Measurements from ENCODE around the gene ZKSCAN5.
"Not testable (repeated sequence)": the region's sequence is repeated elsewhere in the genome, so short reads cannot be mapped to it uniquely, and the experiment has no call there.

The ZKSCAN5 gene

DNA sequence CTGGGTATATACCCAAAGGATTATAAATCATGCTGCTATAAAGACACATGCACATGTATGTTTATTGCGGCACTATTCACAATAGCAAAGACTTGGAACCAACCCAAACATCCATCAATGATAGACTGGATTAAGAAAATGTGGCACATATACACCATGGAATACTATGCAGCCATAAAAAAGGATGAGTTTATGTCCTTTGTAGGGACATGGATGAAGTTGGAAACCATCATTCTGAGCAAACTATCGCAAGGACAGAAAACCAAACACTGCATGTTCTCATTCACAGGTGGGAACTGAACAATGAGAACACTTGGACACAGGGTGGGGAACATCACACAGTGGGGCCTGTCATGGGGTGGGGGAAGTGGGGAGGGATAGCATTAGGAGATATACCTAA is 45.1 kb downstream of the ZKSCAN5 start:
- H3K36me3 ChIP-seq (ENCODE audit: control insufficient read depth in 1 of 2, insufficient read depth in 2 of 2, low read length in 2 of 2): peaks cover 13 to 18% of the 10 kb centered on the region in 2 donors
- H3K4me1 ChIP-seq (ENCODE audit: control insufficient read depth in 1 of 2, insufficient read depth in 2 of 2, low read length in 2 of 2): peaks cover 10 to 15% of the 10 kb centered on the region in 2 donors
- peaks cover 0 to 11% of the 10 kb centered on the region in 2 donors for H3K9me3 ChIP-seq (ENCODE audit: control insufficient read depth in 1 of 2, low read length in 2 of 2)
- H3K27me3 ChIP-seq (ENCODE audit: control insufficient read depth in 1 of 2, insufficient read depth in 2 of 2, low read length in 2 of 2); H3K9ac ChIP-seq (ENCODE audit: low read depth in 1 of 2, low read length in 2 of 2); H3K27ac ChIP-seq (ENCODE audit: low read depth, low read length); H3K4me3 ChIP-seq (ENCODE audit: low read depth in 1 of 2, low read length in 2 of 2): not testable (repeated sequence)

GRCh38 chr7:99551334-99551733 is 46.9 kb downstream of the ZKSCAN5 start:
- peaks cover 13 to 15% of the 10 kb centered on the region in 2 donors for H3K4me1 ChIP-seq (ENCODE audit: control insufficient read depth in 1 of 2, insufficient read depth in 2 of 2, low read length in 2 of 2)
- peak overlapping the region; percentile 99 for H3K4me3 ChIP-seq (ENCODE audit: low read depth in 1 of 2, low read length in 2 of 2)
- H3K27me3 ChIP-seq (ENCODE audit: control insufficient read depth in 1 of 2, insufficient read depth in 2 of 2, low read length in 2 of 2): no peaks in the 10 kb centered on the region
- H3K36me3 ChIP-seq (ENCODE audit: control insufficient read depth in 1 of 2, insufficient read depth in 2 of 2, low read length in 2 of 2): peaks cover 16 to 18% of the 10 kb centered on the region in 2 donors
- peak overlapping the region; percentile 94 to 100 for H3K9ac ChIP-seq (ENCODE audit: low read depth in 1 of 2, low read length in 2 of 2)
- peaks cover 0 to 11% of the 10 kb centered on the region in 2 donors for H3K9me3 ChIP-seq (ENCODE audit: control insufficient read depth in 1 of 2, low read length in 2 of 2)
- H3K27ac ChIP-seq (ENCODE audit: low read depth, low read length): peak overlapping the region; percentile 55

DNA sequence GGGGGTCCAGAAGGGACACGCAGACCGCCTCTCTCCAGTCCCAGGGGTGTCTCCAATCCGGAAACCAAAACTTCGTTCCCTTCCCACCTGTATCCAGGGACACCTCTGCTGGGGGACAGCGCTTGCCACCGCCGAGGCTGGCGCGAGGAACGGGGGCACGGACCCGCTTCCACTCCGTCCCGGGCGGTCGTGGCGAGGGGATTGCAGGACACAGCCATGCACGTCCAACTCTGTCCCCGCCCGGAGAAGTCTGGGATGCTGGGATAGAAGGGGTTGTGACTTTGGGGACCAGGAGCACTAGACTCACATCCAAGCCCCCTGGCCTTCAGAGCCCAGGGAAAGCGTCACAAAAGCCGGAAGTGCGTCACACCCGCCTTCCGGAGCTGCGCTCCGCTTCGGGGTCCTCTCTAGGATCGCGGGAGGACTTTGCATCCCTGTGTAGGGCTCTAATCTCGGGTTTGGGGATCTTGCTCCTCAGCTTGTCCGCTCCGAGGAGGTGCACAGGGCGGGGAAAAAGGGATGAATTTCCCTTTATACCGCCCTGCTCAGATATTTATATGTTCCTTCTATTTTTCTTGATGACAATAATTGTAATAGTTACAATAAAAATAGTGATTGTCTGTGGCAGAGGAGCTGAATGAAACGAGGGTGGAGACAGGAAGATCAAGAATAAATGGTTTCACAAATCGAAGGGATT is 47.5 kb downstream of the ZKSCAN5 start, which contains the start of gene FAM200A:
Gene FAM200A (minus strand): TSS at position 348 of the 697 bp plus-strand sequence. CDS start 3,707 bp downstream, outside the sequence.
- peak within 1 kb of the TSS; percentile 94 to 100 for H3K9ac ChIP-seq (ENCODE audit: low read depth in 1 of 2, low read length in 2 of 2)
- H3K4me3 ChIP-seq (ENCODE audit: low read depth in 1 of 2, low read length in 2 of 2): peak within 1 kb of the TSS; percentile 99
- peaks cover 16 to 18% of the 10 kb centered on the region in 2 donors for H3K36me3 ChIP-seq (ENCODE audit: control insufficient read depth in 1 of 2, insufficient read depth in 2 of 2, low read length in 2 of 2)
- peaks cover 0 to 11% of the 10 kb centered on the region in 2 donors for H3K9me3 ChIP-seq (ENCODE audit: control insufficient read depth in 1 of 2, low read length in 2 of 2)
- H3K4me1 ChIP-seq (ENCODE audit: control insufficient read depth in 1 of 2, insufficient read depth in 2 of 2, low read length in 2 of 2): peaks cover 14 to 15% of the 10 kb centered on the region in 2 donors
- H3K27ac ChIP-seq (ENCODE audit: low read depth, low read length): peak within 1 kb of the TSS; percentile 55
- no peaks in the 10 kb centered on the region for H3K27me3 ChIP-seq (ENCODE audit: control insufficient read depth in 1 of 2, insufficient read depth in 2 of 2, low read length in 2 of 2)

DNA sequence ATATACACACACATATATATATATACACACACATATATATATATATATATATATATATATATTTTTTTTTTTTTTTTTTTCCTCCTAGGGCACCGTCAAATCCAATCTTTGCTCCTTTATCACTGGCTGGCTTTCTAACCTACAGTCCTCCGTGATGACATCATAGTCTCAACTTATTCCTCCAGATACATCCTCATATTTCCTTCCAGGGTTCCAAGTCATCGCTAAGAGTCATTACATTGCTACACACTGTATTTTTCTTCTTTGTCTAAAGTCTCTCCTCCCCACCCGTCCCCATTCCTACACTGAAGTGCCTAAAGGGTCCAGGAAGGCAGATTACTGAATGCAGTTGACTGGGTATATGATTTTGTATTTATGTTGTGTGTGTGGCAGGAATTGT is 48.6 kb downstream of the ZKSCAN5 start:
- H3K4me1 ChIP-seq (ENCODE audit: control insufficient read depth in 1 of 2, insufficient read depth in 2 of 2, low read length in 2 of 2): peaks cover 21% of the 10 kb centered on the region in 2 donors
- H3K9ac ChIP-seq (ENCODE audit: low read depth in 1 of 2, low read length in 2 of 2): no peak overlapping the region
- no peak overlapping the region for H3K4me3 ChIP-seq (ENCODE audit: low read depth in 1 of 2, low read length in 2 of 2)
- no peak overlapping the region for H3K27ac ChIP-seq (ENCODE audit: low read depth, low read length)
- no peaks in the 10 kb centered on the region for H3K27me3 ChIP-seq (ENCODE audit: control insufficient read depth in 1 of 2, insufficient read depth in 2 of 2, low read length in 2 of 2)
- H3K9me3 ChIP-seq (ENCODE audit: control insufficient read depth in 1 of 2, low read length in 2 of 2): peaks cover 0 to 4% of the 10 kb centered on the region in 2 donors
- peaks cover 8 to 10% of the 10 kb centered on the region in 2 donors for H3K36me3 ChIP-seq (ENCODE audit: control insufficient read depth in 1 of 2, insufficient read depth in 2 of 2, low read length in 2 of 2)

DNA sequence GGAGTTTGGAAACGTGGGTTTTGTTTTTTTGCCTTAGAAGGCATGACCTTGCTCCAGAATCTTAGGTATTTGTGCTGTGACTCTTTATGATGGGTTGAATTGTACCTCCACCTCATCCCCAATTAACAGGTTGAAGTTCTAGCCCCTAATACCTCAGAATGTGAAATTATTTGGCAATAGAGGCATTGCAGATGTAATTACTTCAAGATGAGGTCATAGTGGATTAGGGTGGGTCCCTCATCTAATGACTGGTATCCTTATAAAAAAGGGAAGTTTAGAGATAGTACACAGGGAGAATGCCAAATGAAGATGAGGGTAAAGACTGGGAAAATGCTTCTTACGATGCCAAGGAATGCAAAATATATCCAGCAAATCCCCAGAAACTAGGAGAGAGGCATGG is 50.5 kb downstream of the ZKSCAN5 start:
- no peak overlapping the region for H3K9ac ChIP-seq (ENCODE audit: low read depth in 1 of 2, low read length in 2 of 2)
- H3K27ac ChIP-seq (ENCODE audit: low read depth, low read length): no peak overlapping the region
- H3K9me3 ChIP-seq (ENCODE audit: control insufficient read depth in 1 of 2, low read length in 2 of 2): no peaks in the 10 kb centered on the region
- no peak overlapping the region for H3K4me3 ChIP-seq (ENCODE audit: low read depth in 1 of 2, low read length in 2 of 2)
- peaks cover 24 to 30% of the 10 kb centered on the region in 2 donors for H3K4me1 ChIP-seq (ENCODE audit: control insufficient read depth in 1 of 2, insufficient read depth in 2 of 2, low read length in 2 of 2)
- H3K36me3 ChIP-seq (ENCODE audit: control insufficient read depth in 1 of 2, insufficient read depth in 2 of 2, low read length in 2 of 2): peaks cover 3 to 4% of the 10 kb centered on the region in 2 donors
- H3K27me3 ChIP-seq (ENCODE audit: control insufficient read depth in 1 of 2, insufficient read depth in 2 of 2, low read length in 2 of 2): no peaks in the 10 kb centered on the region

GRCh38 chr7:99557196-99557607 is 52.7 kb downstream of the ZKSCAN5 start:
- no peaks in the 10 kb centered on the region for H3K27me3 ChIP-seq (ENCODE audit: control insufficient read depth in 1 of 2, insufficient read depth in 2 of 2, low read length in 2 of 2)
- H3K27ac ChIP-seq (ENCODE audit: low read depth, low read length): no peak overlapping the region
- peaks cover 21 to 24% of the 10 kb centered on the region in 2 donors for H3K36me3 ChIP-seq (ENCODE audit: control insufficient read depth in 1 of 2, insufficient read depth in 2 of 2, low read length in 2 of 2)
- peaks cover 21 to 24% of the 10 kb centered on the region in 2 donors for H3K4me1 ChIP-seq (ENCODE audit: control insufficient read depth in 1 of 2, insufficient read depth in 2 of 2, low read length in 2 of 2)
- H3K4me3 ChIP-seq (ENCODE audit: low read depth in 1 of 2, low read length in 2 of 2): peak overlapping the region; percentile 73 to 98
- H3K9ac ChIP-seq (ENCODE audit: low read depth in 1 of 2, low read length in 2 of 2): peak overlapping the region; percentile 70 to 98
- no peaks in the 10 kb centered on the region for H3K9me3 ChIP-seq (ENCODE audit: control insufficient read depth in 1 of 2, low read length in 2 of 2)

DNA sequence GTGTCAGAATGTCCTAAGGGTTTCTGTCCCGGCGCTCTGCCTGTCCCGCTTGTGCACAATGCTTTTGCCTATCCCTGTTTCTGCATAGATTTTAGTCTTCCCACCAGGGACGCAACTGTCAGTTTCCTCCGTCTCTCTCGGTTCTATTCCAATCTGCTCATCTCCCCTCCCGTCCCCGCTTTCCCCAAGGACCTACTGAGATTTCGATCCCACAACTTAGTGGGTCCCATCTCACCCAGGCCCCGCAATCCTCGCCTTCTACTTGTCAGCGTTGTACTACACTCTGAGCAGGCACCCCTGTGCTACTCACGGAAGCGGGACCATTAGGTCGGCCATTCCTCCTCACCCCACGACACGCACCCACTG is 53.5 kb downstream of the ZKSCAN5 start:
- Histone ChIP-seq H3K9ac (ENCODE audit: low read depth in 1 of 2, low read length in 2 of 2) (peak overlapping the region; percentile 70 to 98), H3K27me3 (ENCODE audit: control insufficient read depth in 1 of 2, insufficient read depth in 2 of 2, low read length in 2 of 2) (no peaks in the 10 kb centered on the region), H3K4me3 (ENCODE audit: low read depth in 1 of 2, low read length in 2 of 2) (peak overlapping the region; percentile 73 to 98), H3K27ac (ENCODE audit: low read depth, low read length) (peak overlapping the region; percentile 91), H3K9me3 (ENCODE audit: control insufficient read depth in 1 of 2, low read length in 2 of 2) (no peaks in the 10 kb centered on the region), H3K36me3 (ENCODE audit: control insufficient read depth in 1 of 2, insufficient read depth in 2 of 2, low read length in 2 of 2) (peaks cover 27 to 32% of the 10 kb centered on the region in 2 donors), H3K4me1 (ENCODE audit: control insufficient read depth in 1 of 2, insufficient read depth in 2 of 2, low read length in 2 of 2) (peaks cover 16 to 27% of the 10 kb centered on the region in 2 donors)

- peak within 1 kb of the TSS; percentile 70 to 98 for H3K9ac ChIP-seq (ENCODE audit: low read depth in 1 of 2, low read length in 2 of 2)
- no peaks in the 10 kb centered on the region for H3K27me3 ChIP-seq (ENCODE audit: control insufficient read depth in 1 of 2, insufficient read depth in 2 of 2, low read length in 2 of 2)
- H3K9me3 ChIP-seq (ENCODE audit: control insufficient read depth in 1 of 2, low read length in 2 of 2): no peaks in the 10 kb centered on the region
- H3K36me3 ChIP-seq (ENCODE audit: control insufficient read depth in 1 of 2, insufficient read depth in 2 of 2, low read length in 2 of 2): peaks cover 28 to 35% of the 10 kb centered on the region in 2 donors
- H3K4me3 ChIP-seq (ENCODE audit: low read depth in 1 of 2, low read length in 2 of 2): peak within 1 kb of the TSS; percentile 73 to 98
- H3K4me1 ChIP-seq (ENCODE audit: control insufficient read depth in 1 of 2, insufficient read depth in 2 of 2, low read length in 2 of 2): peaks cover 16 to 27% of the 10 kb centered on the region in 2 donors
- peak within 1 kb of the TSS; percentile 91 for H3K27ac ChIP-seq (ENCODE audit: low read depth, low read length)
Observed at GRCh38 chr7:99558306-99559174, 54.1 kb downstream of the ZKSCAN5 start, which contains the start of gene ZNF655. Gene ZNF655 (plus strand): TSS chr7:99558642. CDS start chr7:99560560, 1,918 bp downstream.

DNA sequence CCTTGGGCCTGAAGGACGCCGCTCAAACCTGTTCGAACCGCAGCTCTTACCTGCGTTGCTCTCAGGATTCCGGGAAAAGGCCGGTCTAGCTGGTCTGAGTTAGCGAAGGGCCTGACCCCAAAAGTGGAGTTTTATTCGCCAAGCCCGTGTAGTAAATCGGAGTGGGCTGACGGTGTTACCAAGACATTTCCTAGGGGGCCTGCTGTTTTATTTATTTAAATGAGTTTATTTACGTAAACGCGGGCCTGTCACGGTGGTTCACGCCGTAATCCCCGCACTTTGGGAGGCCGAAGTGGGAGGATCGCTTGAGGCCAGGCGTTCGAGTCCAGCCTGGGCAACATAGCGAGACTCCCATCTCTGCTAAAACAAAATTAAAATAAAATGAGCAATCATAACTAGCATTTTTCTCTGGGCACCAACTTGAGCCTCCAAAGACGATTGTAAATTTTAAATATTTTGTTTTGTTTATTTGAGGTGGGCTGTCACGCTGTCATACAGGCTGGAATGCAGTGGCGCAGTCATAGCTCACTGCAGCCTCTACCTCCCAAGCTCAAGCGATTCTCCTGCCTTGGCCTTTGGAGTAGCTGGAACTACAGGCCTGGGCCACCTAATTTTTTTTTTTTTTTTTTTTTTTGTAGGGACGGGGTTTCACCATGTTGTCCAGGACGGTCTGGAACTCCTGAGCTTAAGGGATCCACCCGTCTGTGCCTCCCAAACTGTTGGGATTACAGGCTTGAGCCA is 54.9 kb downstream of the ZKSCAN5 start:
- H3K27me3 ChIP-seq (ENCODE audit: control insufficient read depth in 1 of 2, insufficient read depth in 2 of 2, low read length in 2 of 2): no peaks in the 10 kb centered on the region
- peaks cover 28 to 39% of the 10 kb centered on the region in 2 donors for H3K36me3 ChIP-seq (ENCODE audit: control insufficient read depth in 1 of 2, insufficient read depth in 2 of 2, low read length in 2 of 2)
- peak overlapping the region; percentile 73 to 98 for H3K4me3 ChIP-seq (ENCODE audit: low read depth in 1 of 2, low read length in 2 of 2)
- peak overlapping the region; percentile 91 for H3K27ac ChIP-seq (ENCODE audit: low read depth, low read length)
- H3K4me1 ChIP-seq (ENCODE audit: control insufficient read depth in 1 of 2, insufficient read depth in 2 of 2, low read length in 2 of 2): peaks cover 16 to 27% of the 10 kb centered on the region in 2 donors
- H3K9ac ChIP-seq (ENCODE audit: low read depth in 1 of 2, low read length in 2 of 2): peak overlapping the region; percentile 70 to 98
- no peaks in the 10 kb centered on the region for H3K9me3 ChIP-seq (ENCODE audit: control insufficient read depth in 1 of 2, low read length in 2 of 2)
